EH (cell line): ENCODE results near the gene PHACTR3.

Experiments
- DNase-seq: peaks from one replicate; pipeline ENCODE4 v3.0.0-alpha.2; 2015; ENCODE audit warnings: low read depth

PHACTR3 gene

GRCh38 chr20:59733351-59733750 is 129.0 kb downstream of the PHACTR3 start:
- DNase-seq = no peak

DNA sequence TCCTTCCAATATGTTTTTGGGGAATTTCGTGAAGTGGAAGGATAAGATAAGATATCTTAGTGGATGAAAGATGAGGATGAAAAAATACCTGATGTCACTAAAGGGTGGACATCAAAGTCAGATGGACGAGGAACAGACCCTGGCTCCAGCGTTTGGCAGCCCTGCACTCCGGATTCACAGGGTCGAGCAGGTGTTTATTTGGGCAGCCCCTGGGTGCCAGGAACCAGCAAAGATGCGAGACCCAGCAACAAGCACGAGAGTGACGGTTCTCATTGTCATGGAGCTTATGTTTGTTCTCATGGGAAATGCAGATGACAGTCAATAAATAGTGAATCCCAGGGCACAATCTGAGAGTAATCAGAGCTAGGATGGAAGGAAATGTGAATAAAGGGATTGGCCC is 131.1 kb downstream of the PHACTR3 start:
- no peak for DNase-seq

DNA sequence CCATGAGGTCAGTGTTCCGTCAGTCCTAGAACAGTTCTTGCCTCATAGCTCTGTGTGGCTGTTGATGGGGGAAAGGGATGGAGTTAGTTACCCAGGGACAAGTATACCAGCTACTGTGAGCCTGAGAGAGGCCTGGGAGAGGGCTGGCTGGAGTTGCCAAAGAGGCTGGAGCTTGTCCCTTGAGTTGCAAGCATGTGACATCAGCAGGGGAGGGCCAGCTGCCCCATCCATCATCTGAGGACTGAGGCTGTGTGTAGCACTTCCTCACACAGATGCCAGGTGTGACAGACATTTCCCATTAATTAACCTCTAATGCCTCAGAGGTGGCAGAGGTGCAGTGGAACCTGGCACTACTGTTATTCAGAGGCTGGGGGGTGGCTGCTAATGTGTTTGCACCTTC is 131.6 kb downstream of the PHACTR3 start:
- DNase-seq = no peak

DNA sequence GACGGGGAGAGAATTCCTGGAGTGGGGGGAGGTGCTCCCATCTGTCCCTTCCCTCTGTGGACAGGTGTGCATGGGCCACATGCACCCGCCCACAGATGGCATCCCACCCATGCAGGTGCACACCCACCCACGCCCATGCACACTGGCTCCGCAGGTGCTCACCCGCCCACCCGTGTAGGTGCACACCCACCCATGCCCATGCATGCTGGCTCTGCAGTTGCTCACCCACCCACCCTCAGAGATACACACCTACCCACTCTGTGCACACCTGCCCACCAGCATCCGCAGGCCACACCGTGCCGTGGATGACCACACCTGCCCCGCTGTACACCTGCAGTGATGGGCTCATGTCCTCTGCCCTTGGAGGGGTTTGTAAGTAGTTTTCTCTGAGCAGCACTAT is 132.0 kb downstream of the PHACTR3 start:
- no peak for DNase-seq

- no peak for DNase-seq
These were observed 132.8 kb downstream of the PHACTR3 start for GRCh38 chr20:59737073-59737666.

- no peak for DNase-seq
These were observed 133.5 kb downstream of the PHACTR3 start for GRCh38 chr20:59737816-59738215.

DNA sequence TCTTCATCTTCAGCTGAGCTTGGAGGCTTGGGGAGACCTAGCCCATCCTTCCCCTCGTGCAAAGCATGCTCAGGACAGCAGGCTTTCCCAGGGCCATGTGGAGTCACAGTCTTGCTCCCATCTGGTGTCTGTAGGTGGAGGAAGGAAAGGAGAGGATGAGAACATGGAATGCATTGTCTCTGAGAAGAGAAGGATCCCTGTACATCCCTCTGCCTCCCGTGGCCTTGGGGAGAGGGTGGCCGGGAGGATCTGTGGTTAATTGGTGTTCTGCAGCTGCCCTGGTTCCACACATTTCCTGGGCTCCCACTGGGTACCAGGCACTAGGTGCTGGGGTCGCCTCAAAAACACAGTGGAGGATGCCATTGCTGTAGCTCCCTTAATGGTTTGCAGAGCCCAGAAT is 134.5 kb downstream of the PHACTR3 start:
- DNase-seq = no peak

GRCh38 chr20:59740621-59741020 is 136.3 kb downstream of the PHACTR3 start:
- DNase-seq = no peak

GRCh38 chr20:59741073-59741472 is 136.7 kb downstream of the PHACTR3 start:
- no peak for DNase-seq

DNA sequence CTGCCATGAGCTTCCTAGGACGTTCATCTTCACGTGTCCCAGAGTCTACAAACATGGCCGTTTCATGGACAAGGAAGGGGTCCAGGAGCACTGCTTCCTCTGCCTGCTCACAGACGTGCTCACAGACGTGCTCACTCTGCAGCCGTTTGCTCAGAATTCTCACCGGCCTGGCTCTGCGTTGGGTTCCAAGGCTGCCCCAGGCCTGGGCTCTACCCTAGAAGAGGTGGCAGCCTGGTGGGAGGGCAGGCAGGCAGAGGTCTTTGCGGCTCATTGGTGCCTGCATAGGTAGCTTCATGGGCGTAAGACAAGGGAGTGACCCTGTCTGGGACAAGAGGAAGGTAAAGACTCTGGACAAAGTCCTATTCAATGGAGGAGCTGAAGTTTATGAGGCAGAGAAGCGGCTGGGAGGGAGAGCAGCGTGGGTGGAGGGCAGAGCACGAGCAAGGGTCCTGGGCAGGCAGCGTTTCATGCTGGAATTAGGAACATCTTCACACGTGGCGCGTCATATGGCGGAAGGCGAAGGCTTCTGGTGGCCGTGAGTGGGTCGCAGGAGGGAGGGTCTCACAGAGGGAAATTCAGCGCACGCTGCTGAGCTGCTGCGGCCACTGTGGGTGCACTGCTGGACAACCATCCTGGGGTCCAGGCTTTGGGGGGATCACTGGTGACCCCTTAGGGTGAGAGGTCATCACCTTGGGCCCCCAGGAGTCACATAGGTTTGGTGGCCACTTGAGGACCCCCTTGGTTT is 138.2 kb downstream of the PHACTR3 start:
- DNase-seq = no peak

GRCh38 chr20:59743308-59743707 is 139.0 kb downstream of the PHACTR3 start:
- no peak for DNase-seq

DNA sequence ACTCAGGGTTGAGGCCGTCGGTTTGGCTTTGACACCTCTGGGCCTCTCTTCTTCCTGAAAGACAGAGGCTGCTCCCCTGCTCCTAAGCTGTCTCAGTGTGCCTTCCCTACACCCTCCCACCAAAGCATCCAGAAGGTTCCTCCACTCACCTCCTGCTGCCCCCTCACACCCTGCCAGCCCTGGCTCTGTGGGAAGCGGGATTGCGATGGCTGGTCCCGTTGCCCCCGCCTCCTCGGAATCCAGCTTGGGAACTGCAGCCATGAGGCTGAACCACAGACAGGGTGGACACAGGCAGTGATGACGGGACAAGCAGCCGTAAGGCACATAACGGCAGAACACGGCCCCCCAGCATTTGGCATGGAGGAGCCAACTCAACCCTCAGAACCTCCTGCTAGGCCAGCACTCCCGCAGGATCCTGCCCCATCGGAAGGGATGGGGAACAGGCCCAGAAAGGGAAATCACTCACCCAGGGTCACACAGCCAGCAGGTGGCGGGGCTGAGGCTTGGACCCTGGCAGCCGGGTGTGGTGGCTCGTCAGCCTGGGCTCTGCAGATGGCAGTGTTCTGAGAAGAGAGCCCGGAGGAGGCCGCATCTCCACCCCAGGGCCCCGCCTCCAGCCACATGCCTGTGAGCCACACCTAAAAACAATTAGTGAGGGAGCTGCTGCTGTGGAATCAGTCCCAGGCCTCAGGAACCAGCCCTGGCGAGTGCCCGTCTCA is 139.6 kb downstream of the PHACTR3 start:
- peak; percentile 10 for DNase-seq

DNA sequence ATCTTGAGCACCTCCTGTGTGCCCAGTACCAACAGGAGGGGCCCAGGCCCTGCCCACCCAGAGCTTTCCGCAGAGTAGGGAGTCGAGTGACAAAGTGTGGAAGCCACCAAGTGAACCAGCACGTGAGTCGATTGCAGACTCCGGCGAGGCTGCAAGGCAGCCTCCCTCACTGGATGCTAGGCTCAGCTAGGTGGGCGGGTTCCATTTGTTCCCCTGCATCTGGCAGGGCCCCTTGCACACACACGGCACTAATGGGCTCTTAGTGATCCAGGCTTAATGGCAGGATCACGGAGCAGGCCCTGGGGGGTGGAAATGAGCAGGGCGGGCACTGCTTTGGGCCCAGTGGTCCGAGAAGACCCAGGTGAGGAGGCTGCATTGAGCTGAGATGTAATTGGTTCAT is 140.4 kb downstream of the PHACTR3 start:
- DNase-seq = no peak

GRCh38 chr20:59745201-59745600 is 140.9 kb downstream of the PHACTR3 start:
- no peak for DNase-seq

- DNase-seq = no peak
These were observed 141.4 kb downstream of the PHACTR3 start for GRCh38 chr20:59745716-59746115.

DNA sequence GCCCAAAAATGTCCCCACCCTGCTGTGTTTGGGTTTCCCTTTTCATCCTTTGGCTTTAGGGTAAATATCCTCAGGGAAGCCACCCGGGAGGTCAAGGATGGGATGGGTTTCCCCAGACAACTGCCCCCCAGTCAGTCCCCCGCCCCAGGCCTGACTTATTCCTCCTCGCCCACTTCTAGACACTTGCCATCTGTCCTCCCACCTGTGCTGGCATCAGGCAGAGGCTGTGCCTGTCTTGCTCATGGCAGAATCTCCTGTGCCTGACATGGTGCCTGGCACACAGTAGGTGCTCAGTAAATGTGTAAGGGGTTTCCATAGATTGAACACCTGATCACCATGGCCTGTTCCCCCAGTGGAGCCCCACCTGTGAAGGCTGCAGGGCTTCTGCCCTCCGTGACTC is 141.8 kb downstream of the PHACTR3 start:
- no peak for DNase-seq

DNA sequence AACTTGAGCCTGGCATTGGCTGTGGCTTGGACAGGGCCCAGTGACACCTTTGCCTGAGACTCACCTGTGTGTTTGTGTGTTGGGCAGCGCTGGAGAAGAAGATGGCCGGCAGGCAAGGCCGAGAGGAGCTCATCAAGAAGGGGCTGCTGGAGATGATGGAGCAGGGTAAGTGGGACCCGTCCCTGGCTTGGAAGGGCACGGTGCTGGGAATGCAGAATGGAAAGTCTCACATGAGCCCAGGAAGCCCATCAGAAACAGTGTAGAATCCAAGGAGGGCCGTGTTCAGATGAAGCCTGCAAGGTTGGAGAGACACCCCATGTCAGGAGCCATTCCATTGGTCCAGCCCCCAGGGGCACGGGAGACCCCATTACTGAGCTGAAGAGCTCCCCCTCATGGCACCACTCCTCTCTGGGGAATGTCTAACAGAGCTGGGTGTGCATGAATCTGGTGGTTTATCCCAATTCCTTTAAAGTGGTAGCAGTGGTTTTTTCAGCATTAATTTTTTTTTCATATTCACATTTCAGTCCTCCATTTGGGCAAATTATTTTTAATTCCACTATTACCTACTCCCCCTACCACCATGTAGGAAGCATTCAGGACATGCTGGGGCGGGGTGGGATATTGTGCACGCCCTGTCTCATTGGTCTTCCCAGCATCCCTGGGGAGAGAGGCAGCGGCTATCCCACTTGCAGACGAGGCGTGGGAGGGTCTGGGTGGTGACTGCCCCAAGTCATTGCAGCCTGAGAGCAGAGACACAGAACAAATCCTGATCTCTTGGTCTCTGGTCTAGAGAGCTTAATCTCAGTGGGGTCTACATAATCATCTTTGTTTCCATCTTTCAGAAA is 143.6 kb downstream of the PHACTR3 start:
- DNase-seq = no peak

DNA sequence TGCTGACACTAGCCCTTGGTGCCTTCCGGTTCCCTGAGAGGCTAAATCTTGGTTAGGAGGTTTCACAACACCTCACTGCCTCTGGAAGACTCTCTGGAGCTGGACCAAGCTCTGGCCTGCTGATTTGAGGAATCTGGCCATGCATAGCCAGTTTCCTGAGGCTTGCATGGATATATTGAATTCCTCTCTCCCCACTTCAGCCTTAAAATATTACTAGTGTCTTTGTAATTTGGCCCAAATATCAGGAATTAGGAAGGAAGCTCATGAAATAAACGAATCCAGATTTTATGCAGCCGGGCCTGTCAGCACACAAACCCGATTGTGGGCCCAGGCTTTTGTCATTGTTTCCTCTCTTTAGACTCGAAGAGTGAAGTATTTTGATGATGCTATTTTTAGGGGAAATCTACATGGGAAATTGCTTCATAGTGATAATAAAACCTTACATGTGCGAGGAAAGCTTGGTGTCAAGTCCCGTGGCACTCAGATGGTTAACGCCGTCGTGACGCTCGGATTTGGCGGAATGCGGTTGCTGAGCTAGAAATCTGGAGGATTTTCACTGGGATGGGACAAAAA is 144.4 kb downstream of the PHACTR3 start:
- DNase-seq = peak; percentile 94

GRCh38 chr20:59749301-59749700 is 145.0 kb downstream of the PHACTR3 start:
- DNase-seq = peak; percentile 89

GRCh38 chr20:59750209-59750840 is 146.0 kb downstream of the PHACTR3 start:
- DNase-seq = no peak

DNA sequence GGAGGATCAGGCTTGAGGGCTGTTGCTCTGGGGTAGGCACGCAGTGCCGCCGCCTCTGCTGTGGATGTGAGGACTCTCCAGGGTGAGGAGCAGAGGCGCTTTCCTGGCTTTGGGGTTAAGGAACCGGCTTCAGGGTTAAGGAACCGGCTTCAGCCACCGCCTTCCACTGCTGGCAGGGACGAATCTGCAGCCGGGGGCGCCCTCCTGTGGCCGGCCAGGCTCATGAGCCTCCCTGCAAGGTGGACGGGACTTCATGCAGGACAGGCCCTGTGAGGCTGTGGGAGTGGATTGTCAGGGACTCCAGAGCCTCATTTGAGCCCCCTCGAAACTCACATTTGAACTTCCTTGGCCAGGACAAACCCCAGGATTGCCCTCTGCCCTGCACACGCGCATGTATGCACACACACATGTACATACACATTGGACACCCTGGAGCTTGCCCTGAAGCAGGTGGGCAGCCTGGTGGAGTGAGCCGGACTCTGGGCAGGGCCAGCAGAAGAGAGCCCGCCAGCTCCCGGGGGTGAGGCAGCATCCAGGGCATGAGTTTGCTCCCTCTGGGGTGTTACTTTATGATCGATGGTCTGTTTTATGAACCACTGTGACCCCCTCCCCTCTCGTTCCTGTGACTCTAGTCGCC is 146.9 kb downstream of the PHACTR3 start:
- DNase-seq = peak; percentile 68
